Left ventricle myocardium superior (tissue), 1 donor: ENCODE data around the gene MTHFSD. TPM values are rescaled to one million over a fixed set of nuclear protein-coding genes. Genes with fewer than 3 reads are reported as not detected.

Experiments used
- ATAC-seq: fragments of 200-7000 bp; cut with Tn5 transposase; one replicate; pipeline ENCODE4 v1.9.1; 2020; ENCODE audit warnings: mild to moderate bottlenecking, moderate library complexity
- DNase-seq: peaks from one replicate; pipeline ENCODE4 v3.0.0-alpha.2; 2020
- intact Hi-C: fragments of 100-400 bp; cut with micrococcal nuclease; formaldehyde crosslinking; loops from one replicate; pipeline ENCODE4 v1.11.0; 2022
- total RNA-seq: library from RNA; stranded (reverse); fragmentation: NEBNext Ultra II Directional; extraction: Animal tissue kit (Norgen Biotek cat#: 25700); gene quantifications from one replicate; pipeline ENCODE4 v1.2.1, GENCODE V29; 2021
- donor health status: DM: no; HTN: yes; CAD: no; lungs with severe emphysema.

Gene MTHFSD
- total RNA-seq, 1 donor from 2014 or later: 12.6 TPM

GRCh38 chr16:86499889-86500707 is 54.9 kb downstream of the MTHFSD start:
- DNase-seq: no peak
- intact Hi-C loops: no loop called here

GRCh38 chr16:86499440-86499786 is 55.6 kb downstream of the MTHFSD start:
- no peak for DNase-seq
- no peak for ATAC-seq
- intact Hi-C loops: no loop called here

More at GRCh38 chr16:86499889-86500707, 54.9 kb downstream of the MTHFSD start:
- no peak for ATAC-seq

GRCh38 chr16:86498671-86499439 is 56.2 kb downstream of the MTHFSD start:
- DNase-seq (no peak), ATAC-seq (no peak)
- intact Hi-C loops: no loop called here

GRCh38 chr16:86498155-86498670 is 56.8 kb downstream of the MTHFSD start:
- ATAC-seq (no peak), DNase-seq (no peak)

GRCh38 chr16:86497551-86498021 is 57.4 kb downstream of the MTHFSD start:
- DNase-seq (no peak), ATAC-seq (no peak)
- intact Hi-C loops: no loop called here

More at GRCh38 chr16:86498155-86498670, 56.8 kb downstream of the MTHFSD start:
- intact Hi-C loops: no loop called here

- no peak for DNase-seq
- intact Hi-C loops: no loop called here
Observed at GRCh38 chr16:86496929-86497461, 58.0 kb downstream of the MTHFSD start.

GRCh38 chr16:86496262-86496928 is 58.6 kb downstream of the MTHFSD start:
- no peak for ATAC-seq
- intact Hi-C loops: no loop called here

More at GRCh38 chr16:86496929-86497461, 58.0 kb downstream of the MTHFSD start:
- no peak for ATAC-seq

GRCh38 chr16:86495756-86496261 is 59.2 kb downstream of the MTHFSD start:
- ATAC-seq: no peak
- intact Hi-C loops: no loop called here

More at GRCh38 chr16:86496262-86496928, 58.6 kb downstream of the MTHFSD start:
- DNase-seq: no peak

GRCh38 chr16:86495357-86495701 is 59.7 kb downstream of the MTHFSD start:
- ATAC-seq (no peak), DNase-seq (no peak)
- intact Hi-C loops: no loop called here

More at GRCh38 chr16:86495756-86496261, 59.2 kb downstream of the MTHFSD start:
- no peak for DNase-seq

GRCh38 chr16:86494565-86495356 is 60.3 kb downstream of the MTHFSD start:
- DNase-seq (no peak), ATAC-seq (no peak)

GRCh38 chr16:86494039-86494564 is 60.9 kb downstream of the MTHFSD start:
- no peak for DNase-seq
- intact Hi-C loops: no loop called here
- no peak for ATAC-seq

More at GRCh38 chr16:86494565-86495356, 60.3 kb downstream of the MTHFSD start:
- intact Hi-C loops: no loop called here

- no peak for ATAC-seq
- intact Hi-C loops: no loop called here
Observed at GRCh38 chr16:86492961-86493629, 61.9 kb downstream of the MTHFSD start.

GRCh38 chr16:86492267-86492960 is 62.6 kb downstream of the MTHFSD start:
- intact Hi-C loops: no loop called here
- ATAC-seq (no peak), DNase-seq (no peak)

More at GRCh38 chr16:86492961-86493629, 61.9 kb downstream of the MTHFSD start:
- no peak for DNase-seq

- ATAC-seq (no peak), DNase-seq (no peak)
- intact Hi-C loops: no loop called here
Observed at GRCh38 chr16:86491640-86492023, 63.4 kb downstream of the MTHFSD start.

GRCh38 chr16:86490859-86491639 is 64.0 kb downstream of the MTHFSD start:
- DNase-seq (no peak), ATAC-seq (no peak)
- intact Hi-C loops: no loop called here

- intact Hi-C loops: no loop called here
- DNase-seq: no peak
Observed at GRCh38 chr16:86485746-86486145, 69.3 kb downstream of the MTHFSD start.

More at GRCh38 chr16:86485746-86486145, 69.3 kb downstream of the MTHFSD start:
- no peak for ATAC-seq
